Activated CD8-positive, alpha-beta T cell treated with anti-CD3 and anti-CD28 coated beads for 36 hours (primary cell): ENCODE data around the gene CNTNAP2. TPM values are rescaled to one million over a fixed set of nuclear protein-coding genes. Genes with fewer than 3 reads are reported as not detected.

Experiments used
- ATAC-seq: fragments of 200-7000 bp; cut with Tn5 transposase; one replicate; pipeline ENCODE4 v1.10.0; 2021; ENCODE audit warnings: mild to moderate bottlenecking, moderate library complexity
- CTCF ChIA-PET: fragments of 350-600 bp; sonication (Branson Sonifier 250); formaldehyde crosslinking; loops from one replicate; lab custom pipeline; 2021; ENCODE audit warnings: antibody characterized with exemption; lab: Charles Lee
- POLR2A ChIA-PET: fragments of 350-600 bp; sonication (Branson Sonifier 250); formaldehyde crosslinking; loops from one replicate; lab custom pipeline; 2021; ENCODE audit warnings: antibody characterized with exemption; lab: Charles Lee
- DNase-seq: peaks from one replicate; pipeline ENCODE4 v3.0.0-alpha.2; 2020
- H3K27ac Mint-ChIP-seq: one replicate; pipeline ENCODE4 v1.8.0; 2021; ENCODE audit warnings: mild to moderate bottlenecking, mixed read lengths
- H3K27me3 Mint-ChIP-seq: one replicate; pipeline ENCODE4 v1.8.0; 2021; ENCODE audit warnings: mixed read lengths
- H3K36me3 Mint-ChIP-seq: one replicate; pipeline ENCODE4 v1.8.0; 2021; ENCODE audit warnings: low read depth, mixed read lengths
- H3K4me1 Mint-ChIP-seq: one replicate; pipeline ENCODE4 v1.8.0; 2021; ENCODE audit warnings: low read depth, mixed read lengths
- H3K4me3 Mint-ChIP-seq: one replicate; pipeline ENCODE4 v1.8.0; 2021; ENCODE audit warnings: mild to moderate bottlenecking, moderate library complexity, mixed read lengths
- H3K9me3 Mint-ChIP-seq: one replicate; pipeline ENCODE4 v1.8.0; 2021; ENCODE audit warnings: mixed read lengths
- CTCF ChIP-seq: fragments of 200-600 bp; IDR thresholded peaks from one replicate; pipeline ENCODE4 v1.8.0; 2022; ENCODE audit warnings: antibody characterized with exemption, mild to moderate bottlenecking
- intact Hi-C: fragments of 100-400 bp; cut with micrococcal nuclease; formaldehyde crosslinking; loops from one replicate; pipeline ENCODE4 v1.10.0; 2022
- total RNA-seq, 2 experiments: library from RNA; stranded (reverse); gene quantifications; one replicate each; pipeline ENCODE4 v1.2.3, GENCODE V29; 2021

CNTNAP2 gene
- total RNA-seq, 2 experiments from 2014 or later: not detected

DNA sequence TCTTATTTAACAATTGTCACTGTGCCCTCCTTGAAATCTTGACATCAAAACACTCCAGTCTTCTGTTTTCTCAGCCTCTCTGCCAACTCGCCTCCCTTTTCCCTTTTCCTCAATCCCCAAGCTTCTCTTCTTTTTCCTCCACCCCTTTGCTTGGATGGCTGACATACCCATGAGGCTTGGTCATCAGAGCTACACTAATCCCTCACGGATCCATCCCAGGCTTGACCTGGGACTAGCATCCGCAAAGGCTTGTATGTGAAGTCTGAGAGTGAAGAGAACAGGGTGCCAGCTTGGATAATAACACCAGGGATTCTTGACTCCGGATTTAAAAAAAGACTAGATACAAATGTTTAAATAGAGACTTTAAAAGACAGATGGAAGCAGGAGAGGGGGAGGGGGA lies 2045.2 kb downstream of the CNTNAP2 start:
- DNase-seq (no peak), ATAC-seq (no peak)
- Mint-ChIP-seq H3K4me3 (no peak overlapping the region), H3K36me3 (no peaks in the 10 kb centered on the region), H3K4me1 (no peaks in the 10 kb centered on the region), H3K27me3 (no peaks in the 10 kb centered on the region), H3K27ac (no peak overlapping the region), H3K9me3 (no peaks in the 10 kb centered on the region)
- intact Hi-C loops: no loop called here
- ChIA-PET CTCF (no interaction called here), POLR2A (interaction anchor here (0.6 kb wide), 1 partner anchor 7 kb away, joined by 3 read pairs; no protein-coding TSS in a partner anchor)
- no peak for TF ChIP-seq CTCF

DNA sequence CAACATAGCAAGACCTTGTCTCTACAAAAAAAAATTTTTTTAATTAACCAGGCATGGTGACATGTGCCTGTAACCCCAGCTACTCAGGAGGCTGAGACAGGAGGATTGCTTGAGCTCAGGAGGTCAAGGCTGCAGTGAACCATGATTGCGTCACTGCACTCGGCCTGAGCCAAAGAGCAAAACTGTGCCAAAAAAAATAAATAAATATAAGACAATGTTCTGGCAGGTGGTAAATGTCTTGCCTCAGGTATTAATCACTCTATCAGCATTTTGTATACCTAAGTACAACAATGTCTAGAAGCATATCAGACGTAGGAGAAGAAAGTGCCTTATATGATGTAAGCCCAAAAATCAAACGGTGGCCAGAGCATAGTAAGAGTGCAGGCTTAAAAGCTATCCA lies 2046.2 kb downstream of the CNTNAP2 start:
- H3K27ac Mint-ChIP-seq: no peak overlapping the region
- H3K4me1 Mint-ChIP-seq: no peaks in the 10 kb centered on the region
- ATAC-seq: no peak
- CTCF ChIA-PET: interaction anchor here (0.7 kb wide), 1 partner anchor 8 kb away, joined by 3 read pairs; no protein-coding TSS in a partner anchor
- DNase-seq: no peak
- no peaks in the 10 kb centered on the region for H3K36me3 Mint-ChIP-seq
- intact Hi-C loops: no loop called here
- no peak for TF ChIP-seq CTCF
- POLR2A ChIA-PET: interaction anchor here (1.4 kb wide), 1 partner anchor 10 kb away, joined by 3 read pairs; no protein-coding TSS in a partner anchor
- H3K9me3 Mint-ChIP-seq: no peaks in the 10 kb centered on the region
- peaks cover 3% of the 10 kb centered on the region for H3K27me3 Mint-ChIP-seq
- H3K4me3 Mint-ChIP-seq: no peak overlapping the region

- Mint-ChIP-seq H3K27ac (no peak overlapping the region), H3K27me3 (peaks cover 3% of the 10 kb centered on the region), H3K4me3 (no peak overlapping the region), H3K36me3 (no peaks in the 10 kb centered on the region), H3K9me3 (no peaks in the 10 kb centered on the region), H3K4me1 (no peaks in the 10 kb centered on the region)
- ChIA-PET CTCF (interaction anchor here (0.7 kb wide), 1 partner anchor 9 kb away, joined by 3 read pairs; no protein-coding TSS in a partner anchor), POLR2A (interaction anchor here (1.4 kb wide), 1 partner anchor 10 kb away, joined by 3 read pairs; no protein-coding TSS in a partner anchor)
- ATAC-seq (no peak), DNase-seq (no peak)
- TF ChIP-seq CTCF: no peak
- intact Hi-C loops: no loop called here
Measured at GRCh38 chr7:148163246-148163645, 2046.6 kb downstream of the CNTNAP2 start.

- Mint-ChIP-seq H3K4me1 (no peaks in the 10 kb centered on the region), H3K36me3 (no peaks in the 10 kb centered on the region), H3K27ac (no peak overlapping the region), H3K27me3 (no peaks in the 10 kb centered on the region), H3K4me3 (no peak overlapping the region), H3K9me3 (no peaks in the 10 kb centered on the region)
- no peak for ATAC-seq
- CTCF ChIA-PET: no interaction called here
- DNase-seq: no peak
- POLR2A ChIA-PET: interaction anchor here (1.4 kb wide), 1 partner anchor 9 kb away, joined by 3 read pairs; no protein-coding TSS in a partner anchor
- intact Hi-C loops: no loop called here
- no peak for TF ChIP-seq CTCF
Measured at GRCh38 chr7:148172920-148173319, 2056.3 kb downstream of the CNTNAP2 start.

DNA sequence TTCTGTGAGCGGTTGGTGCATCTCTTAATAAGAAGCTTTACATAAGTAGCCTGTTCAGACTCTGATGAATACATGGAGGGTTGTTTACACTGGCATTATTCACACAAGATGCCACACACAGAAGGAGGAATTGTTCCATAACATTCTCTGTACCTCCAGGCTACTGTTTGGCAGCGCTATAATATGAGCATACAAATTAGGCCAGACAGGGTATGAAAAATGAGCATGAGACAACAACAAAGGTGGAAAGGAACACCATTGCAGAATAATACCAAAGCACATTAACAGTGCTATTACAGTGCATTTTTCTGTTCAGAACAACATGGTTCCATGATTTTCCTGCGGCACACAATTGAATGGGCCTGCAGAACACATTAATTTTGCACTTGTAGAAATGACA lies 2056.8 kb downstream of the CNTNAP2 start:
- Mint-ChIP-seq H3K36me3 (no peaks in the 10 kb centered on the region), H3K4me1 (no peaks in the 10 kb centered on the region), H3K27ac (no peak overlapping the region), H3K27me3 (no peaks in the 10 kb centered on the region), H3K4me3 (no peak overlapping the region), H3K9me3 (no peaks in the 10 kb centered on the region)
- ATAC-seq (no peak), DNase-seq (no peak)
- intact Hi-C loops: no loop called here
- CTCF ChIA-PET: no interaction called here
- POLR2A ChIA-PET: interaction anchor here (1.4 kb wide), 1 partner anchor 10 kb away, joined by 3 read pairs; no protein-coding TSS in a partner anchor
- TF ChIP-seq CTCF: no peak
